Measurements from ENCODE around the gene LRMDA. TPM values are rescaled to one million over a fixed set of nuclear protein-coding genes. Genes with fewer than 3 reads are reported as not detected.

The LRMDA gene
- total and polyA plus RNA-seq, 10 of the 15 experiments (the other 5 are each of a cell fraction or from before 2014, with no cell fraction given), result 0.07 to 0.54 (median 0.29) TPM; not detected in 4

DNA sequence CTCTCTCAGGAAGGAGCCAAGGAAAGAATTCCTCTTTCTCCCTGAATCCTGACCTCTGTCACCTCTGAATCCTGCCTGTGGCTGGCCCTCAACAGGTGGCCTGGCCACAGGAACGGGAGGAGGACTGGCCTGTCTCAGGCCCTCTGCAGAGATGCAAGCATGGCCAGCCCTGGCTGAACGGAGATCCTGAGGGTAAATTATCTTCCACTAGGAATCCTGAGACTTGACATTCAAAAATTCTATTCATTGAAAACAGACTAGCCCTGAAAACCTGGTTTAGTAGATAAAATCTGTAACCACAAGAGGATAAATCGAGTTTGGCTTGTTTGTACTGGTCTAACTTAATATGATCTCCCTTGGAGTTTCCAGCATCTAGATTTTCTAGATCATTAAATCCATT lies 579.3 kb downstream of the LRMDA start:
- DNase-seq (ENCODE audit: low read depth, low spot score), result no peak
- H3K4me2 ChIP-seq (ENCODE audit: control insufficient read depth, insufficient read depth), result no peak overlapping the region
- H3K9ac ChIP-seq (ENCODE audit: control insufficient read depth, insufficient read depth, low read length), result no peak overlapping the region
- no peak overlapping the region for H3K4me3 ChIP-seq
- H3K36me3 ChIP-seq (ENCODE audit: control insufficient read depth in 2 of 2, insufficient read depth in 2 of 2, low read length in 1 of 2), result no peaks in the 10 kb centered on the region
- no peaks in the 10 kb centered on the region for H3K79me2 ChIP-seq (ENCODE audit: control insufficient read depth, insufficient read depth, low read length)
- intact Hi-C loops (cut with micrococcal nuclease; ENCODE audit: unreplicated experiment) (no loop called here), in situ Hi-C loops (cut with MboI) (no loop called here)
- 7% methylated on average over 3 of the region's 3 CpGs for whole genome bisulfite sequencing (ENCODE audit: insufficient coverage, insufficient replicate concordance, low lambda C conversion rate, missing lambda C conversion rate)
- H3K27me3 ChIP-seq (replicated peaks in 1 of 2; ENCODE audit: control insufficient read depth in 2 of 2, insufficient read depth in 2 of 2, low read length in 1 of 2), result no peaks in the 10 kb centered on the region
- ChIA-PET RAD21 (ENCODE audit: unreplicated experiment) (no interaction called here), CTCF (no interaction called here), POLR2A (no interaction called here), SMC1A (ENCODE audit: uncharacterized antibody, unreplicated experiment) (no interaction called here)
- no peak for ATAC-seq
- FAIRE-seq, result no peak
- H2AFZ ChIP-seq (ENCODE audit: control insufficient read depth, low read depth, low read length), result no peak overlapping the region
- H3K4me1 ChIP-seq (ENCODE audit: control insufficient read depth, insufficient read depth, low read length), result no peaks in the 10 kb centered on the region
- no peaks in the 10 kb centered on the region for H4K20me1 ChIP-seq (ENCODE audit: control insufficient read depth, insufficient read depth)
- H3K9me3 ChIP-seq (replicated peaks; ENCODE audit: control insufficient read depth, insufficient read depth, low read length), result no peaks in the 10 kb centered on the region
- H3K27ac ChIP-seq (ENCODE audit: control insufficient read depth, insufficient read depth), result no peak overlapping the region
- BruUV-seq (replicated peaks), result no TSS peak
- TF ChIP-seq, protein P1, sequence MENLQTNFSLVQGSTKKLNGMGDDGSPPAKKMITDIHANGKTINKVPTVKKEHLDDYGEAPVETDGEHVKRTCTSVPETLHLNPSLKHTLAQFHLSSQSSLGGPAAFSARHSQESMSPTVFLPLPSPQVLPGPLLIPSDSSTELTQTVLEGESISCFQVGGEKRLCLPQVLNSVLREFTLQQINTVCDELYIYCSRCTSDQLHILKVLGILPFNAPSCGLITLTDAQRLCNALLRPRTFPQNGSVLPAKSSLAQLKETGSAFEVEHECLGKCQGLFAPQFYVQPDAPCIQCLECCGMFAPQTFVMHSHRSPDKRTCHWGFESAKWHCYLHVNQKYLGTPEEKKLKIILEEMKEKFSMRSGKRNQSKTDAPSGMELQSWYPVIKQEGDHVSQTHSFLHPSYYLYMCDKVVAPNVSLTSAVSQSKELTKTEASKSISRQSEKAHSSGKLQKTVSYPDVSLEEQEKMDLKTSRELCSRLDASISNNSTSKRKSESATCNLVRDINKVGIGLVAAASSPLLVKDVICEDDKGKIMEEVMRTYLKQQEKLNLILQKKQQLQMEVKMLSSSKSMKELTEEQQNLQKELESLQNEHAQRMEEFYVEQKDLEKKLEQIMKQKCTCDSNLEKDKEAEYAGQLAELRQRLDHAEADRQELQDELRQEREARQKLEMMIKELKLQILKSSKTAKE (IDR thresholded peaks at IDR 0.05; ENCODE audit: low read depth, poor library complexity, severe bottlenecking), result no peak
- TF ChIP-seq ZSCAN29 (IDR thresholded peaks at IDR 0.05) (no peak), KDM1A (IDR thresholded peaks at IDR 0.05; ENCODE audit: borderline replicate concordance) (no peak), RAD21 (IDR thresholded peaks at IDR 0.05; ENCODE audit: insufficient read depth, low read depth, low read length) (no peak), HCFC1 (IDR thresholded peaks at IDR 0.05; ENCODE audit: low read length) (no peak), HDAC6 (IDR thresholded peaks at IDR 0.05; ENCODE audit: unreplicated experiment) (no peak), TAF1 (IDR thresholded peaks at IDR 0.05; ENCODE audit: borderline replicate concordance, low read depth, low read length) (no peak), RFX5 (IDR thresholded peaks at IDR 0.05; ENCODE audit: low read depth, low read length) (no peak), SRF (IDR thresholded peaks at IDR 0.05; ENCODE audit: low read depth in 2 of 2, low read length in 2 of 2) (no peak)
- TF ChIP-seq, protein P2, sequence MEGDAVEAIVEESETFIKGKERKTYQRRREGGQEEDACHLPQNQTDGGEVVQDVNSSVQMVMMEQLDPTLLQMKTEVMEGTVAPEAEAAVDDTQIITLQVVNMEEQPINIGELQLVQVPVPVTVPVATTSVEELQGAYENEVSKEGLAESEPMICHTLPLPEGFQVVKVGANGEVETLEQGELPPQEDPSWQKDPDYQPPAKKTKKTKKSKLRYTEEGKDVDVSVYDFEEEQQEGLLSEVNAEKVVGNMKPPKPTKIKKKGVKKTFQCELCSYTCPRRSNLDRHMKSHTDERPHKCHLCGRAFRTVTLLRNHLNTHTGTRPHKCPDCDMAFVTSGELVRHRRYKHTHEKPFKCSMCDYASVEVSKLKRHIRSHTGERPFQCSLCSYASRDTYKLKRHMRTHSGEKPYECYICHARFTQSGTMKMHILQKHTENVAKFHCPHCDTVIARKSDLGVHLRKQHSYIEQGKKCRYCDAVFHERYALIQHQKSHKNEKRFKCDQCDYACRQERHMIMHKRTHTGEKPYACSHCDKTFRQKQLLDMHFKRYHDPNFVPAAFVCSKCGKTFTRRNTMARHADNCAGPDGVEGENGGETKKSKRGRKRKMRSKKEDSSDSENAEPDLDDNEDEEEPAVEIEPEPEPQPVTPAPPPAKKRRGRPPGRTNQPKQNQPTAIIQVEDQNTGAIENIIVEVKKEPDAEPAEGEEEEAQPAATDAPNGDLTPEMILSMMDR (IDR thresholded peaks at IDR 0.05 in 2 of 3, conservative IDR thresholded peaks at IDR 0.05 in 1 of 3; ENCODE audit: control insufficient read depth in 2 of 3, extremely low read depth in 1 of 3, insufficient read depth in 1 of 3, low read depth in 3 of 3, low read length in 3 of 3), result no peak
- TF ChIP-seq, protein P3, sequence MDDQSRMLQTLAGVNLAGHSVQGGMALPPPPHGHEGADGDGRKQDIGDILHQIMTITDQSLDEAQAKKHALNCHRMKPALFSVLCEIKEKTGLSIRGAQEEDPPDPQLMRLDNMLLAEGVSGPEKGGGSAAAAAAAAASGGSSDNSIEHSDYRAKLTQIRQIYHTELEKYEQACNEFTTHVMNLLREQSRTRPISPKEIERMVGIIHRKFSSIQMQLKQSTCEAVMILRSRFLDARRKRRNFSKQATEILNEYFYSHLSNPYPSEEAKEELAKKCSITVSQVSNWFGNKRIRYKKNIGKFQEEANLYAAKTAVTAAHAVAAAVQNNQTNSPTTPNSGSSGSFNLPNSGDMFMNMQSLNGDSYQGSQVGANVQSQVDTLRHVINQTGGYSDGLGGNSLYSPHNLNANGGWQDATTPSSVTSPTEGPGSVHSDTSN (IDR thresholded peaks at IDR 0.05; ENCODE audit: insufficient replicate concordance, low read depth, low read length), result no peak
- TF ChIP-seq, protein P4, sequence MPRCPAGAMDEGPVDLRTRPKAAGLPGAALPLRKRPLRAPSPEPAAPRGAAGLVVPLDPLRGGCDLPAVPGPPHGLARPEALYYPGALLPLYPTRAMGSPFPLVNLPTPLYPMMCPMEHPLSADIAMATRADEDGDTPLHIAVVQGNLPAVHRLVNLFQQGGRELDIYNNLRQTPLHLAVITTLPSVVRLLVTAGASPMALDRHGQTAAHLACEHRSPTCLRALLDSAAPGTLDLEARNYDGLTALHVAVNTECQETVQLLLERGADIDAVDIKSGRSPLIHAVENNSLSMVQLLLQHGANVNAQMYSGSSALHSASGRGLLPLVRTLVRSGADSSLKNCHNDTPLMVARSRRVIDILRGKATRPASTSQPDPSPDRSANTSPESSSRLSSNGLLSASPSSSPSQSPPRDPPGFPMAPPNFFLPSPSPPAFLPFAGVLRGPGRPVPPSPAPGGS (IDR thresholded peaks at IDR 0.05; ENCODE audit: borderline replicate concordance, insufficient read depth, low read depth, low read length, poor library complexity, severe bottlenecking), result no peak
- TF ChIP-seq, protein P5, sequence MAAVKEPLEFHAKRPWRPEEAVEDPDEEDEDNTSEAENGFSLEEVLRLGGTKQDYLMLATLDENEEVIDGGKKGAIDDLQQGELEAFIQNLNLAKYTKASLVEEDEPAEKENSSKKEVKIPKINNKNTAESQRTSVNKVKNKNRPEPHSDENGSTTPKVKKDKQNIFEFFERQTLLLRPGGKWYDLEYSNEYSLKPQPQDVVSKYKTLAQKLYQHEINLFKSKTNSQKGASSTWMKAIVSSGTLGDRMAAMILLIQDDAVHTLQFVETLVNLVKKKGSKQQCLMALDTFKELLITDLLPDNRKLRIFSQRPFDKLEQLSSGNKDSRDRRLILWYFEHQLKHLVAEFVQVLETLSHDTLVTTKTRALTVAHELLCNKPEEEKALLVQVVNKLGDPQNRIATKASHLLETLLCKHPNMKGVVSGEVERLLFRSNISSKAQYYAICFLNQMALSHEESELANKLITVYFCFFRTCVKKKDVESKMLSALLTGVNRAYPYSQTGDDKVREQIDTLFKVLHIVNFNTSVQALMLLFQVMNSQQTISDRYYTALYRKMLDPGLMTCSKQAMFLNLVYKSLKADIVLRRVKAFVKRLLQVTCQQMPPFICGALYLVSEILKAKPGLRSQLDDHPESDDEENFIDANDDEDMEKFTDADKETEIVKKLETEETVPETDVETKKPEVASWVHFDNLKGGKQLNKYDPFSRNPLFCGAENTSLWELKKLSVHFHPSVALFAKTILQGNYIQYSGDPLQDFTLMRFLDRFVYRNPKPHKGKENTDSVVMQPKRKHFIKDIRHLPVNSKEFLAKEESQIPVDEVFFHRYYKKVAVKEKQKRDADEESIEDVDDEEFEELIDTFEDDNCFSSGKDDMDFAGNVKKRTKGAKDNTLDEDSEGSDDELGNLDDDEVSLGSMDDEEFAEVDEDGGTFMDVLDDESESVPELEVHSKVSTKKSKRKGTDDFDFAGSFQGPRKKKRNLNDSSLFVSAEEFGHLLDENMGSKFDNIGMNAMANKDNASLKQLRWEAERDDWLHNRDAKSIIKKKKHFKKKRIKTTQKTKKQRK (IDR thresholded peaks at IDR 0.05; ENCODE audit: low read depth, low read length), result no peak

Measured in GM12878 (cell line).